ENCODE results near the gene CRACDL.

The CRACDL gene

DNA sequence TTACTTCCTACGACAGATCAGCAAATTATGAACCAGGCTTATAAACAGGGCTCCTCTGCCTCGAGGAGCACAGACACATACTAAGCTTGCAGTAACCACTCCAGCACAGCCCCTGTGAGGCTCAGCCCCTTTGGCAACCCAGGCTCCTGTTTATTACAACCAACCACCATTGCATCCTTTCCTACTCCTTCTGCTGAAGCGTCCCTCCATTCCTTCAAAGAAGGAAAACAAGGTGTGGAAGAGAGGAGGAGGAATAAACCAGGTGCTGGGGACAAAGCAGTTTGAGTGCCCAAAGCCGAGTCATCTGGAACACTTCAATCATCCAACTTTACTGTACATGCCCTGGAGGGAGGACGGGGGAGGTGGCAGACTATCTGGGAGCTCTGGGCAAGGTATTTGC lies 117.9 kb downstream of the CRACDL start:
- no peak for FAIRE-seq
- no peak for DNase-seq (ENCODE audit: insufficient read length, low spot score)
- no peak for TF ChIP-seq POLR2AphosphoS5 (IDR thresholded peaks at IDR 0.05; ENCODE audit: low read depth, low read length)
- TF ChIP-seq PAX5 (IDR thresholded peaks at IDR 0.05; ENCODE audit: insufficient read depth, low read length, severe bottlenecking), result no peak
- no peak for TF ChIP-seq POLR2A (IDR thresholded peaks at IDR 0.05; ENCODE audit: low read depth, low read length)
- no peak for TF ChIP-seq TAF1 (IDR thresholded peaks at IDR 0.05; ENCODE audit: low read depth, low read length)
- no peak for TF ChIP-seq SPI1 (IDR thresholded peaks at IDR 0.05; ENCODE audit: low read depth, low read length)
- TF ChIP-seq POU2F2 (IDR thresholded peaks at IDR 0.05; ENCODE audit: low read depth, low read length), result no peak

DNA sequence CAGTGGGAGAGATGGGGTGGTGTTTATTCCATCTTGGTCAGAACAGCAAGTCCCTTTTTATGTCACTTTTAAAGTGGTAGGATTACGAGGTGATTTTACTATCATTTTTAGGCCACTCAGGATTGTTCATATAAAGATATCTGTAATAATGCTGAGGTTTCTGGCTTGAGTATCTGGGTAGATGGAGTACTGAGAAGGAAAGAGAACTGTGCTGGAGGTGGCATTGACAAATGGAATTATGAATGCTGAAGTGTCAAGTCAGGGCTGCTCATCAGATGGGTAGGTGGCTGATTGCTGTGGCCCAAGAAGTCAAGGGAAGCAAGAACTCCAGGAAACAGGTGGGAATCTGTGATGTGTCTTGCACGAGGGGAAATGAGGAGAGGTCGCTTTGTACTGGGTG lies 119.7 kb downstream of the CRACDL start:
- no peak for DNase-seq (ENCODE audit: insufficient read length, low spot score)
- no peak for FAIRE-seq
- TF ChIP-seq PAX5 (IDR thresholded peaks at IDR 0.05; ENCODE audit: insufficient read depth, low read length, severe bottlenecking) (no peak), TAF1 (IDR thresholded peaks at IDR 0.05; ENCODE audit: low read depth, low read length) (no peak), POLR2A (IDR thresholded peaks at IDR 0.05; ENCODE audit: low read depth, low read length) (no peak), SPI1 (IDR thresholded peaks at IDR 0.05; ENCODE audit: low read depth, low read length) (no peak), POU2F2 (IDR thresholded peaks at IDR 0.05; ENCODE audit: low read depth, low read length) (no peak), POLR2AphosphoS5 (IDR thresholded peaks at IDR 0.05; ENCODE audit: low read depth, low read length) (no peak)

GRCh38 chr2:98815795-98816194 lies 120.2 kb downstream of the CRACDL start:
- TF ChIP-seq SPI1 (IDR thresholded peaks at IDR 0.05; ENCODE audit: low read depth, low read length) (no peak), POLR2A (IDR thresholded peaks at IDR 0.05; ENCODE audit: low read depth, low read length) (no peak), TAF1 (IDR thresholded peaks at IDR 0.05; ENCODE audit: low read depth, low read length) (no peak), POU2F2 (IDR thresholded peaks at IDR 0.05; ENCODE audit: low read depth, low read length) (no peak), POLR2AphosphoS5 (IDR thresholded peaks at IDR 0.05; ENCODE audit: low read depth, low read length) (no peak), PAX5 (IDR thresholded peaks at IDR 0.05; ENCODE audit: insufficient read depth, low read length, severe bottlenecking) (no peak)
- FAIRE-seq (no peak), DNase-seq (ENCODE audit: insufficient read length, low spot score) (no peak)

- FAIRE-seq (no peak), DNase-seq (ENCODE audit: insufficient read length, low spot score) (no peak)
- TF ChIP-seq PAX5 (IDR thresholded peaks at IDR 0.05; ENCODE audit: insufficient read depth, low read length, severe bottlenecking), result no peak
- TF ChIP-seq SPI1 (IDR thresholded peaks at IDR 0.05; ENCODE audit: low read depth, low read length), result no peak
- TF ChIP-seq POU2F2 (IDR thresholded peaks at IDR 0.05; ENCODE audit: low read depth, low read length), result no peak
- no peak for TF ChIP-seq TAF1 (IDR thresholded peaks at IDR 0.05; ENCODE audit: low read depth, low read length)
- TF ChIP-seq POLR2A (IDR thresholded peaks at IDR 0.05; ENCODE audit: low read depth, low read length), result no peak
- TF ChIP-seq POLR2AphosphoS5 (IDR thresholded peaks at IDR 0.05; ENCODE audit: low read depth, low read length), result no peak
Observed at GRCh38 chr2:98811766-98812165, 124.3 kb downstream of the CRACDL start.

- DNase-seq (ENCODE audit: insufficient read length, low spot score) (no peak), FAIRE-seq (no peak)
- TF ChIP-seq POLR2A (IDR thresholded peaks at IDR 0.05; ENCODE audit: low read depth, low read length) (no peak), TAF1 (IDR thresholded peaks at IDR 0.05; ENCODE audit: low read depth, low read length) (no peak), PAX5 (IDR thresholded peaks at IDR 0.05; ENCODE audit: insufficient read depth, low read length, severe bottlenecking) (no peak), SPI1 (IDR thresholded peaks at IDR 0.05; ENCODE audit: low read depth, low read length) (no peak), POLR2AphosphoS5 (IDR thresholded peaks at IDR 0.05; ENCODE audit: low read depth, low read length) (no peak), POU2F2 (IDR thresholded peaks at IDR 0.05; ENCODE audit: low read depth, low read length) (no peak)
Observed at GRCh38 chr2:98810588-98810928, 125.5 kb downstream of the CRACDL start.

DNA sequence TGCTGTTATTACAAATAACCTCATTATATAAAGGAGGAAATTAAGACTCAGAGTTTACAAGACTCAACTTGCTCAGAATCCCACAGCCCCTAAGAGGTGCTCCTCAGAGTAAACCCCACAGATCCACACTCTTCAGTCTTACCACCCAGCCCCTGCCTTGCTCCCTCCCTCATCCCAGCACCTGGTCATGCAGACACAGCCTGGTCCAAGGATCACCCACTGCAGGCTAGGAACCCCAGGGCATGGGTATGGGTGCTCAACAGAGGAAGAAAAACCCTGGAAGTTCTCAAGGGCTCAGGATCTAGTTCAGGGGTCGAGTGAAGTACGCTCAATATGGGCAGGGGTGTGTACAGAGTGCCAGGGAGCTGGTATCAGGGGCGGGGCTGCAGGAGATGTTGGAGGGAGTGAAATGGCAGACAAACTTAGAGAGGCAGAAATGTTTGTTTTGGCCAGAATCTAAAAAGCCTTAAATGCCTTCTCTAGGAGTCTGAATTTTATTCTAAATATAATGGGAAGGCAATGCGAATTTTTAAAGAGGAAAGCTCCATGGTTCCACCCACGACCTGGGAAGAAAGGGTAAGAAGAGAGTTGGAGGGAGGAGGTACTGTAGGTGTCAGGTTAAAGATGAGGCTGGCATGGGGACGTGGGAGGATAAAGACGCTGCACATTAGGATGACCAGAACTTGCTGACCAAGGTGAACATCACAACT lies 126.0 kb downstream of the CRACDL start:
- TF ChIP-seq POU2F2 (IDR thresholded peaks at IDR 0.05; ENCODE audit: low read depth, low read length), result no peak
- TF ChIP-seq TAF1 (IDR thresholded peaks at IDR 0.05; ENCODE audit: low read depth, low read length), result no peak
- no peak for TF ChIP-seq PAX5 (IDR thresholded peaks at IDR 0.05; ENCODE audit: insufficient read depth, low read length, severe bottlenecking)
- no peak for TF ChIP-seq POLR2AphosphoS5 (IDR thresholded peaks at IDR 0.05; ENCODE audit: low read depth, low read length)
- TF ChIP-seq SPI1 (IDR thresholded peaks at IDR 0.05; ENCODE audit: low read depth, low read length), result no peak
- no peak for TF ChIP-seq POLR2A (IDR thresholded peaks at IDR 0.05; ENCODE audit: low read depth, low read length)
- DNase-seq (ENCODE audit: insufficient read length, low spot score) (no peak), FAIRE-seq (no peak)

DNA sequence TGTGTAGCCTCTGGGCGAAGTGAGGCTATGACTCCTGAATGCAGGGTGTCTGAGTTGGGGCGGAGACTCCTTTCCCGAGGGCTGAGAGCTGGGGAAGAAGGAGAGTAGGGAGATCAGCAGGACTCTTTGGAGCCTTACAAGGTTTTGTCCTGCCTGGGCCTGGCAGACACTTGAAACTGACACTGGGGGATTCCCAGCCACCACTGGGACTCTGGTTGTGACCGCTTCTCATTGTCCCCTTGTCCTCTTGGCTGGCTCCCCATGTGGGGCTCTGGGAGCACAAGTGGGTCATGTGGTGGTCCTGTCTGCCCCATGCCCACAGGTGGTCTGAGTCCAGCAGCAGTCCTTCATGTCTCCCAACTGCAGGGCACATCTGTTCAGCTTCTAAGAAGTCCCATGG lies 126.9 kb downstream of the CRACDL start:
- no peak for FAIRE-seq
- DNase-seq (ENCODE audit: insufficient read length, low spot score), result no peak

GRCh38 chr2:98808546-98808945 lies 127.5 kb downstream of the CRACDL start:
- FAIRE-seq (no peak), DNase-seq (ENCODE audit: insufficient read length, low spot score) (no peak)
- TF ChIP-seq SPI1 (IDR thresholded peaks at IDR 0.05; ENCODE audit: low read depth, low read length) (no peak), POU2F2 (IDR thresholded peaks at IDR 0.05; ENCODE audit: low read depth, low read length) (no peak), POLR2AphosphoS5 (IDR thresholded peaks at IDR 0.05; ENCODE audit: low read depth, low read length) (no peak), POLR2A (IDR thresholded peaks at IDR 0.05; ENCODE audit: low read depth, low read length) (no peak), TAF1 (IDR thresholded peaks at IDR 0.05; ENCODE audit: low read depth, low read length) (no peak), PAX5 (IDR thresholded peaks at IDR 0.05; ENCODE audit: insufficient read depth, low read length, severe bottlenecking) (no peak)

More for the DNA sequence above, 126.9 kb downstream of the CRACDL start:
- TF ChIP-seq POLR2AphosphoS5 (IDR thresholded peaks at IDR 0.05; ENCODE audit: low read depth, low read length) (no peak), TAF1 (IDR thresholded peaks at IDR 0.05; ENCODE audit: low read depth, low read length) (no peak), SPI1 (IDR thresholded peaks at IDR 0.05; ENCODE audit: low read depth, low read length) (no peak), POU2F2 (IDR thresholded peaks at IDR 0.05; ENCODE audit: low read depth, low read length) (no peak), POLR2A (IDR thresholded peaks at IDR 0.05; ENCODE audit: low read depth, low read length) (no peak), PAX5 (IDR thresholded peaks at IDR 0.05; ENCODE audit: insufficient read depth, low read length, severe bottlenecking) (no peak)

DNA sequence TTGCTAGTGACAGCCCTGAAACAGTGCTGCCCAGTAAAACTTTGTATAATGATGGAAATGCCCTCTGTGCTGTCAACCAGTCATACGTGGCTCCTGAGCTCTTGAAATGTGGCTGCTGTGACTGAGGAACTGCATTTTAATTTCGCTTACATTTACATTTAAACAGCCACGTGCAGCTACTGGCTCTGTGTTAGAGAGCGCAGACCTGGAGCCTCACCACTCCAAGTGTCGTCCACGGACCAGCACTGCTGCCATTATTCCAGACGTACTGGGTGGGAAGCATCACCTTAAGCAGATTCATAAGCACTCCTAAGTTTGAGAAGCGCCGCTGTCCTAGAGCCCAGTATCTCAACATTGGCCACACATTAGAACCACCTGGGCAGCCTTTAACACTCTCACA lies 128.1 kb downstream of the CRACDL start:
- FAIRE-seq (no peak), DNase-seq (ENCODE audit: insufficient read length, low spot score) (no peak)
- TF ChIP-seq POLR2A (IDR thresholded peaks at IDR 0.05; ENCODE audit: low read depth, low read length) (no peak), POU2F2 (IDR thresholded peaks at IDR 0.05; ENCODE audit: low read depth, low read length) (no peak), TAF1 (IDR thresholded peaks at IDR 0.05; ENCODE audit: low read depth, low read length) (no peak), SPI1 (IDR thresholded peaks at IDR 0.05; ENCODE audit: low read depth, low read length) (no peak), PAX5 (IDR thresholded peaks at IDR 0.05; ENCODE audit: insufficient read depth, low read length, severe bottlenecking) (no peak)
